Transverse colon (tissue), 4 donors: ENCODE data around the gene UBA52. TPM values are rescaled to one million over a fixed set of nuclear protein-coding genes. Genes with fewer than 3 reads are reported as not detected.
"Not testable (repeated sequence)": the region's sequence is repeated elsewhere in the genome, so short reads cannot be mapped to it uniquely, and the experiment has no call there.

ENCODE experiments used
- DNase-seq: peaks from one replicate; pipeline ENCODE4 v3.0.0-alpha.2; 2019
- H3K27ac ChIP-seq, 4 donors: fragments of 200-600 bp; sonication (generic); 2 replicates each; pipeline ENCODE4 v1.5.1; 2016 to 2018; ENCODE audit warnings: inconsistent platforms in 4 of 4
- H3K27me3 ChIP-seq: fragments of 200-600 bp; sonication (generic); 2 replicates; pipeline ENCODE4 v1.5.1; 2017; ENCODE audit warnings: inconsistent platforms
- H3K36me3 ChIP-seq, 4 donors: fragments of 200-600 bp; sonication (generic); 2 replicates each; pipeline ENCODE4 v1.5.1; 2017 to 2019; ENCODE audit warnings: inconsistent platforms in 4 of 4
- H3K4me1 ChIP-seq, 4 donors: fragments of 200-600 bp; sonication (generic); 2 replicates each; pipeline ENCODE4 v1.5.1; 2017 to 2020; ENCODE audit warnings: inconsistent platforms in 4 of 4
- H3K4me3 ChIP-seq, 4 donors: fragments of 200-600 bp; sonication (generic); 1 replicate in 1 of 4; 2 replicates in 3 of 4; pipeline versions ENCODE4 v1.5.1 to v1.6.1; 2017 to 2019; ENCODE audit warnings: inconsistent platforms in 4 of 4
- H3K9me3 ChIP-seq, 2 donors: fragments of 200-600 bp; sonication (generic); 2 replicates each; pipeline ENCODE4 v1.5.1; 2017 to 2019; ENCODE audit warnings: inconsistent platforms in 2 of 2
- EP300 ChIP-seq: sonication (generic); formaldehyde crosslinking; IDR thresholded peaks from one replicate; pipeline ENCODE4 v1.6.1; 2017; ENCODE audit warnings: antibody characterized with exemption, low read depth
- POLR2A ChIP-seq: fragments of 450-650 bp; IDR thresholded peaks from one replicate; pipeline ENCODE4 v1.6.1; 2016; ENCODE audit warnings: antibody characterized with exemption, mild to moderate bottlenecking, moderate library complexity
- POLR2AphosphoS5 ChIP-seq, 3 donors: sonication (generic); formaldehyde crosslinking; IDR thresholded peaks; one replicate each; pipeline ENCODE4 v1.6.1; 2016; ENCODE audit warnings: antibody characterized with exemption in 3 of 3
- WGBS, 2 donors: methylation state at CpG; one replicate each; pipeline ENCODE4 v1.1.5; 2018; ENCODE audit warnings: low coverage in 1 of 2; 5-methylcytosine and 5-hydroxymethylcytosine counted together
- in situ Hi-C, 4 donors: fragments of 200-750 bp; cut with MboI; loops; one replicate each; pipeline versions ENCODE4 v1.15.0 to v1.15.1; 2017; ENCODE audit warnings: low sequenced_read_pairs in 3 of 4, low pct_ligation_motif_present in 1 of 4, low pct_unique_long_range_greater_than_20kb in 1 of 4
- intact Hi-C: fragments of 100-400 bp; cut with DNase I; formaldehyde crosslinking; loops from one replicate; pipeline ENCODE4 v1.15.1; 2023; ENCODE audit warnings: low total_unique reads
- total RNA-seq, 4 donors: library from RNA; depleted of rRNA; stranded (reverse); fragments of >200 nt; gene quantifications; one replicate each; pipeline ENCODE4 v1.1.0, GENCODE V29; 2016
- TF ChIP-seq, protein P1 (sequence below), 5 experiments: fragments of 200-600 bp in 3 of 5; fragments of 450-650 bp in 2 of 5; sonication (generic) in 3 of 5; IDR thresholded peaks; 1 replicate in 2 of 5; 2 replicates in 3 of 5; pipeline ENCODE4 v1.5.1; 2016 to 2017; ENCODE audit warnings: antibody characterized with exemption in 5 of 5, inconsistent platforms in 3 of 5, mild to moderate bottlenecking in 2 of 5, moderate library complexity in 1 of 5

Gene UBA52
- total RNA-seq, 4 donors from 2014 or later: 421 to 735 (median 566) TPM

- no peaks in the 10 kb centered on the region for H3K9me3 ChIP-seq
- H3K4me3 ChIP-seq: peak overlapping the region; percentile 49 to 86 (median 80)
- 25 to 41% methylated on average over 20 to 43 of the region's 52 CpGs for WGBS, 2 donors
- intact Hi-C loops (loop anchor here (5.0 kb wide), 1 partner anchor 258 kb away; no protein-coding TSS in a partner anchor), in situ Hi-C loops (loop anchor here (10.0 to 25.0 kb wide), 3 partner anchors 127 to 255 kb away; partner anchors contain the start of gene UPF1 (in 2 of the 4))
- TF ChIP-seq, protein P1, sequence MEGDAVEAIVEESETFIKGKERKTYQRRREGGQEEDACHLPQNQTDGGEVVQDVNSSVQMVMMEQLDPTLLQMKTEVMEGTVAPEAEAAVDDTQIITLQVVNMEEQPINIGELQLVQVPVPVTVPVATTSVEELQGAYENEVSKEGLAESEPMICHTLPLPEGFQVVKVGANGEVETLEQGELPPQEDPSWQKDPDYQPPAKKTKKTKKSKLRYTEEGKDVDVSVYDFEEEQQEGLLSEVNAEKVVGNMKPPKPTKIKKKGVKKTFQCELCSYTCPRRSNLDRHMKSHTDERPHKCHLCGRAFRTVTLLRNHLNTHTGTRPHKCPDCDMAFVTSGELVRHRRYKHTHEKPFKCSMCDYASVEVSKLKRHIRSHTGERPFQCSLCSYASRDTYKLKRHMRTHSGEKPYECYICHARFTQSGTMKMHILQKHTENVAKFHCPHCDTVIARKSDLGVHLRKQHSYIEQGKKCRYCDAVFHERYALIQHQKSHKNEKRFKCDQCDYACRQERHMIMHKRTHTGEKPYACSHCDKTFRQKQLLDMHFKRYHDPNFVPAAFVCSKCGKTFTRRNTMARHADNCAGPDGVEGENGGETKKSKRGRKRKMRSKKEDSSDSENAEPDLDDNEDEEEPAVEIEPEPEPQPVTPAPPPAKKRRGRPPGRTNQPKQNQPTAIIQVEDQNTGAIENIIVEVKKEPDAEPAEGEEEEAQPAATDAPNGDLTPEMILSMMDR (IDR thresholded peaks at IDR 0.05): peak; percentile 17 to 68 (median 32)
- no peak for TF ChIP-seq POLR2A
- TF ChIP-seq EP300: no peak
- peak in 1 of 3 donors; percentile 13 for TF ChIP-seq POLR2AphosphoS5 (IDR thresholded peaks at IDR 0.05)
- peaks cover 8 to 31% (median 21%) of the 10 kb centered on the region in 4 donors for H3K4me1 ChIP-seq
- peak overlapping the region; percentile 86 to 98 (median 95) for H3K27ac ChIP-seq
- no peaks in the 10 kb centered on the region for H3K27me3 ChIP-seq
- DNase-seq: peak; percentile 77
- H3K36me3 ChIP-seq: peaks cover 0 to 4% (median 0%) of the 10 kb centered on the region in 4 donors
These were observed 18.0 kb downstream of the UBA52 start for GRCh38 chr19:18589380-18590272.

DNA sequence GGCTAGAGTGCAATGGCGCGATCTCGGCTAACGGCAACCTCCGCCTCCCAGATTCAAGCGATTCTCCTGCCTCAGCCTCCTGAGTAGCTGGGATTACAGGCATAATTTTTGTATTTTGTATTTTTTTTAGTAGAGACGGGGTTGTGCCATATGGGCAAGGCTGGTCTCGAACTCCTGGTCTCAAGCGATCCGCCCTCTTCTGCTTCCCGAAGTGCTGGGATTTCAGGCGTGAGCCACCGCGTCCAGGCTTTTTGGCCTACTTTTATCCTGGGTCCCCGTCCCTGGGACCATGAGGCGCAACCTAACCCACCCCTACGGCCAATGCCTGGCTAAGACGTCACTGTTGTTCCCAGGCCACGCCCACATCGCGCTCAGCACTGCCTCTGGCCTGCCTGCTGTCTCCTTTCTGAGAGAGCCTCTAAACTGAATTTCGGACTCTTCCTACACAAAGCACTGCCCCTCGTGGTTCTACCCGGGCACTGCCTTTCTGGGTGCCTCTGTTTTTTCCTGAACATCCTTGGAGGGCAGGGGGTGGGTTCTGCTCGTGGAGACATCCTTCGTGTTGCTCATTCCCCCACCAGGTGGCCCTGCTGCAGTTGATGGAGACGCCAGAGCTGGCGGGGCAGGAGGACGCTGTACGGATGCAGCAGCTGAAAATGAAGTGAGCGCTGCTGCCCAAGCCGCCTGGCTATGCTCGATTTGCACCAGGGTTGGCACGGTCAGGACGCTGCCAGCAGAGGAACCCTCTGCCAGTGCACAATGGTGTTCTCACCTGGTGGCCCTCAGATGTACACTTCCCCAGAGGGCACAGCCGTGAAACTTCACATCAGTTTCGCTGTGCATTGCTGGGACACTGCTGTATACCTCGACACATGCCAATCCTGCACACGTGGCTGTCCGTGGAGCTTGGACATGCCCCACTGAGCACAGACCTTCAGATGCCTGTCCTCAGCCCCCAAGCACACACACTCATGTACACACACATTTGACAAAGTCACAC, 18.9 kb downstream of the UBA52 start:
- whole genome bisulfite sequencing, 2 donors: 81 to 82% methylated on average over 4 to 40 of the region's 40 CpGs
- peak; percentile 49 for DNase-seq
- H3K27ac ChIP-seq: peak overlapping the region in 3 of 4 donors; percentile 94 to 98 (median 96)
- intact Hi-C loops: loop anchor here (5.0 kb wide), 1 partner anchor 257 kb away; no protein-coding TSS in a partner anchor
- no peak for TF ChIP-seq POLR2A
- TF ChIP-seq, protein P1 (IDR thresholded peaks at IDR 0.05): peak in 2 of 5 experiments; percentile 13 to 18
- in situ Hi-C loops: loop anchor here (10.0 to 25.0 kb wide), 3 partner anchors 128 to 254 kb away; partner anchors contain the start of gene UPF1 (in 2 of the 4)
- peaks cover 7% of the 10 kb centered on the region for H3K27me3 ChIP-seq
- H3K4me1 ChIP-seq: peaks cover 14 to 38% (median 27%) of the 10 kb centered on the region in 4 donors
- no peak overlapping the region for H3K4me3 ChIP-seq
- H3K36me3 ChIP-seq: peaks cover 0 to 4% (median 0%) of the 10 kb centered on the region in 4 donors
- H3K9me3 ChIP-seq: no peaks in the 10 kb centered on the region

DNA sequence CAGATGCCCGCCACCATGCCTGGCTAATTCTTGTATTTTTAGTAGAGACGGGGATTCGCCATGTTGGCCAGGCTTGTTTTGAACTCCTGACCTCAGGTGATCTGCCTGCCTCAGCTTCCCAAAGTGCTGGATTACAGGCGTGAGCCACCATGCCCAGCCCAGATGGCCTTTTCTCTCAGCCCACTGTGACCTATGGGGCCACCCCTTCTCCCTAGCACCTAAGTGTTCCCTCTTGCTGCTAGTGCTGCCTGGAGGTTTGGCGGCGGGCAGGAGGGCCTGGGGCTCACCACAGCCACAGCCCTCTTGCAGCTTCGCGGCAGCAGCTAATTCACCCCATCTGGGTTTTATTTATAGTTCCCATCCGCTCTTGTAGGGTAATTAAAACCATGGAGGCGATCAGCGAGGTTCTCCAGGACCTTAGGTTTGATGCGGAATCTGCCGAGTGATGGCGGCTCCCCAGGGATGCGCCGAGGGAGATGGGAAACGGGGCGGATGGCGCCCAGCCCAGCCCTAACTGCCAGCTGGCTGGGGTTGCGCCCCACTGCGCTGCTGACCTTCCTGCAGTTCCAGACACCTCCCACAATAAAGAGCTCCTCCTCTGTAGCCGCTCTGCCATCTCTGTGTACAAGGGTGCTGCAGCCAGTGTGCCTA, 20.2 kb downstream of the UBA52 start:
- no peak for TF ChIP-seq POLR2A
- no peak for TF ChIP-seq EP300
- no peak for TF ChIP-seq POLR2AphosphoS5 (IDR thresholded peaks at IDR 0.05)
- TF ChIP-seq, protein P1 (IDR thresholded peaks at IDR 0.05): no peak
- intact Hi-C loops (loop anchor here (5.0 kb wide), 1 partner anchor 255 kb away; no protein-coding TSS in a partner anchor), in situ Hi-C loops (loop anchor here (10.0 to 25.0 kb wide), 3 partner anchors 130 to 253 kb away; partner anchors contain the start of gene UPF1 (in 2 of the 4))
- H3K36me3 ChIP-seq: peaks cover 0 to 4% (median 0%) of the 10 kb centered on the region in 4 donors
- H3K4me3 ChIP-seq: no peak overlapping the region
- no peaks in the 10 kb centered on the region for H3K9me3 ChIP-seq
- peaks cover 17% of the 10 kb centered on the region for H3K27me3 ChIP-seq
- H3K27ac ChIP-seq: no peak overlapping the region
- peaks cover 14 to 38% (median 28%) of the 10 kb centered on the region in 4 donors for H3K4me1 ChIP-seq
- DNase-seq: no peak
- 85 to 93% methylated on average over 4 to 22 of the region's 22 CpGs for WGBS, 2 donors

DNA sequence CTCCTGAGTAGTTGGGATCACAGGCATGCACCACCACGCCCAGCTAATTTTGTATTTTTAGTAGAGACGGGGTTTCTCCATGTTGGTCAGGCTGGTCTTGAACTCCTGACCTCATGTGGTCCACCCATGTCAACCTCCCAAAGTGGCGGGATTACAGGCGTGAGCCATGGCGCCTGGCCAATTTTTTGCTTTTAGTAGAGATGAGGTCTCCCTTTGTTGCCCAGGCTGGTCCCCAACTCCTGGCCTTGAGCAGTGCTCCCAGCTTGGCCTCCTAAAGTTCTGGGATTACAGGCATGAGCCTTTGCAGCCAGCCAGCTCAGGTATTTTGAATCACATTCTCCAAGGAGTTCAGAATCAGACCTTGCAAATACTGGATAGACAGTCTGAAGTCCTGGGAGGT, 21.1 kb downstream of the UBA52 start:
- intact Hi-C loops (loop anchor here (5.0 kb wide), 1 partner anchor 255 kb away; no protein-coding TSS in a partner anchor), in situ Hi-C loops (loop anchor here (10.0 to 25.0 kb wide), 3 partner anchors 130 to 252 kb away; partner anchors contain the start of gene UPF1 (in 2 of the 4))
- H3K4me3 ChIP-seq, H3K36me3 ChIP-seq, H3K9me3 ChIP-seq, DNase-seq, H3K27ac ChIP-seq: not testable (repeated sequence)
- H3K27me3 ChIP-seq: peaks cover 20% of the 10 kb centered on the region
- H3K4me1 ChIP-seq: peaks cover 14 to 37% (median 29%) of the 10 kb centered on the region in 4 donors
- 72 to 100% methylated on average over 1 to 5 of the region's 5 CpGs for WGBS, 2 donors
